Keratinocyte (primary cell): ENCODE measurements around the gene ADRA2C. TPM values are rescaled to one million over a fixed set of nuclear protein-coding genes. Genes with fewer than 3 reads are reported as not detected.

Source experiments
- DNase-seq: peaks from one replicate; pipeline ENCODE4 v3.0.0-alpha.2; 2011; ENCODE audit warnings: low read depth, missing footprints, low spot score
- FAIRE-seq: peaks from 2 replicates; lab custom pipeline; 2011; peaks lifted over from hg19 to GRCh38; lab: Jason Lieb, UNC
- H2AFZ ChIP-seq: 2 replicates; pipeline ENCODE4 v1.6.0; 2012; ENCODE audit warnings: low read length, control low read depth, inconsistent platforms; ENCODE audit not compliant: control insufficient read depth
- H3K27ac ChIP-seq: 2 replicates; pipeline ENCODE4 v1.5.1; 2011; ENCODE audit warnings: low read length; ENCODE audit not compliant: control insufficient read depth, insufficient read depth
- H3K27me3 ChIP-seq: 3 replicates; pipeline ENCODE4 v1.6.0; 2011; ENCODE audit warnings: low read length; ENCODE audit not compliant: control insufficient read depth, insufficient read depth; ENCODE audit errors: extremely low read depth
- H3K36me3 ChIP-seq, 2 experiments: 2 replicates in 1 of 2; 3 replicates in 1 of 2; pipeline ENCODE4 v1.5.1; 2011; ENCODE audit warnings: low read length in 2 of 2, mild to moderate bottlenecking in 1 of 2; ENCODE audit not compliant: control insufficient read depth in 2 of 2, insufficient read depth in 2 of 2; ENCODE audit errors: extremely low read depth in 1 of 2
- H3K4me1 ChIP-seq: 3 replicates; pipeline ENCODE4 v1.5.1; 2011; ENCODE audit warnings: low read length; ENCODE audit not compliant: control insufficient read depth, insufficient read depth; ENCODE audit errors: extremely low read depth
- H3K4me2 ChIP-seq: 3 replicates; pipeline ENCODE4 v1.6.0; 2011; ENCODE audit warnings: low read depth, low read length; ENCODE audit not compliant: control insufficient read depth, insufficient read depth; ENCODE audit errors: extremely low read depth
- H3K4me3 ChIP-seq, 3 experiments: fragments of 200-600 bp in 1 of 3; sonication (generic) in 1 of 3; 2 replicates in 2 of 3; 3 replicates in 1 of 3; pipeline ENCODE4 v1.5.1; 2011 to 2016; ENCODE audit warnings: low read length in 3 of 3, mild to moderate bottlenecking in 3 of 3, control low read depth in 2 of 3, inconsistent platforms in 1 of 3, low read depth in 1 of 3, mixed read lengths in 1 of 3, mixed run types in 1 of 3, moderate library complexity in 1 of 3; ENCODE audit not compliant: control insufficient read depth in 2 of 3, insufficient read depth in 2 of 3; ENCODE audit errors: extremely low read depth in 1 of 3
- H3K79me2 ChIP-seq: 2 replicates; pipeline ENCODE4 v1.6.0; 2012; ENCODE audit warnings: low read length; ENCODE audit not compliant: control insufficient read depth, insufficient read depth
- H3K9ac ChIP-seq: 3 replicates; pipeline ENCODE4 v1.6.0; 2011; ENCODE audit warnings: low read length; ENCODE audit not compliant: control insufficient read depth, insufficient read depth; ENCODE audit errors: extremely low read depth
- H3K9me1 ChIP-seq: 3 replicates; pipeline ENCODE4 v1.6.0; 2011; ENCODE audit warnings: low read length; ENCODE audit not compliant: control insufficient read depth, insufficient read depth; ENCODE audit errors: extremely low read depth
- H3K9me3 ChIP-seq: 2 replicates; pipeline ENCODE4 v1.5.1; 2012; ENCODE audit warnings: low read depth, low read length; ENCODE audit not compliant: control insufficient read depth
- H4K20me1 ChIP-seq: 3 replicates; pipeline ENCODE4 v1.6.0; 2011; ENCODE audit warnings: low read length; ENCODE audit not compliant: control insufficient read depth, insufficient read depth; ENCODE audit errors: extremely low read depth
- EZH2 ChIP-seq: IDR thresholded peaks from one replicate; pipeline ENCODE4 v1.6.1; 2012; ENCODE audit warnings: inconsistent platforms, mild to moderate bottlenecking, low read length, moderate library complexity
- dilution Hi-C: fragments of 300-500 bp; cut with MboI; formaldehyde crosslinking; loops from one replicate; pipeline ENCODE4 v1.7.0; 2020; ENCODE audit warnings: low sequenced_read_pairs; ENCODE audit not compliant: extremely low pct_ligation_motif_present
- polyA plus RNA-seq, 5 experiments: library from polyadenylated mRNA; depleted of rRNA in 3 of 5; stranded (reverse) in 3 of 5; stranded (forward) in 1 of 5; unstranded in 1 of 5; fragments of >200 nt; gene quantifications; 1 replicate in 1 of 5; 2 replicates in 3 of 5; 3 replicates in 1 of 5; pipeline versions ENCODE4 v1.2.1 to v1.2.3, GENCODE V29; 2011 to 2012; ENCODE audit warnings: missing spikeins in 2 of 5, low read depth in 1 of 5, low replicate concordance in 1 of 5
- TF ChIP-seq, protein P1 (sequence below), 3 experiments: IDR thresholded peaks in 1 of 3; conservative IDR thresholded peaks in 1 of 3; optimal IDR thresholded peaks in 1 of 3; 2 replicates in 2 of 3; 3 replicates in 1 of 3; pipeline versions ENCODE3 to v1.5.1; 2011; ENCODE audit warnings: low read length in 3 of 3, mild to moderate bottlenecking in 3 of 3, moderate library complexity in 2 of 3, control low read depth in 1 of 3, inconsistent platforms in 1 of 3; ENCODE audit not compliant: insufficient read depth in 2 of 3; ENCODE audit errors: extremely low read depth in 1 of 3

The ADRA2C gene
- polyA plus RNA-seq, 1 donor (not counting 4 experiments of a cell fraction or from before 2014, with no cell fraction given), result 0.05 TPM

DNA sequence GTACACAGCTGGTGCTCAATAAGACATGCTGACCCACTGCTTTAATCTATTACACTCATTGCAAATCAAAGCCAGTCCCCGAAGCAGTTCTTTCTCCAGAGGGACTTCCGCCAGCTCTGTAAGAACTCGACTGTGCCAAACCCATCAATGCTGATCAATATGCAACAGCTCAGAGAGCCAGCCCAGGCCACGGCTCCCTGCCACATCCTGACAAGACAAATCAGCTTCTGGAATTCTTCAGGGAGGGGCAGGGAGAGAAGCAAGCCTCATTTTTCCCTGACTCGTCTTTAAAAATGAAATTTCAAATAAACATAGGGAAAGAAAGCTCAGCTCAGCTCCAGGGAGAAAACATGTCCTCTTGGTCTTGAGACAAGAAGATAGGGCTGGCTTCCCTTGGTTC, 5.3 kb upstream of the ADRA2C start:
- TF ChIP-seq EZH2, result no peak
- TF ChIP-seq, protein P1, sequence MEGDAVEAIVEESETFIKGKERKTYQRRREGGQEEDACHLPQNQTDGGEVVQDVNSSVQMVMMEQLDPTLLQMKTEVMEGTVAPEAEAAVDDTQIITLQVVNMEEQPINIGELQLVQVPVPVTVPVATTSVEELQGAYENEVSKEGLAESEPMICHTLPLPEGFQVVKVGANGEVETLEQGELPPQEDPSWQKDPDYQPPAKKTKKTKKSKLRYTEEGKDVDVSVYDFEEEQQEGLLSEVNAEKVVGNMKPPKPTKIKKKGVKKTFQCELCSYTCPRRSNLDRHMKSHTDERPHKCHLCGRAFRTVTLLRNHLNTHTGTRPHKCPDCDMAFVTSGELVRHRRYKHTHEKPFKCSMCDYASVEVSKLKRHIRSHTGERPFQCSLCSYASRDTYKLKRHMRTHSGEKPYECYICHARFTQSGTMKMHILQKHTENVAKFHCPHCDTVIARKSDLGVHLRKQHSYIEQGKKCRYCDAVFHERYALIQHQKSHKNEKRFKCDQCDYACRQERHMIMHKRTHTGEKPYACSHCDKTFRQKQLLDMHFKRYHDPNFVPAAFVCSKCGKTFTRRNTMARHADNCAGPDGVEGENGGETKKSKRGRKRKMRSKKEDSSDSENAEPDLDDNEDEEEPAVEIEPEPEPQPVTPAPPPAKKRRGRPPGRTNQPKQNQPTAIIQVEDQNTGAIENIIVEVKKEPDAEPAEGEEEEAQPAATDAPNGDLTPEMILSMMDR (optimal IDR thresholded peaks at IDR 0.05 in 1 of 3, IDR thresholded peaks at IDR 0.05 in 1 of 3, conservative IDR thresholded peaks at IDR 0.05 in 1 of 3; ENCODE audit: extremely low read depth in 1 of 3, insufficient read depth in 2 of 3, low read length in 3 of 3), result no peak
- H3K4me1 ChIP-seq, result no peaks in the 10 kb centered on the region
- peaks cover 13% of the 10 kb centered on the region for H3K27me3 ChIP-seq
- DNase-seq (no peak), FAIRE-seq (no peak)
- no peak overlapping the region for H3K4me2 ChIP-seq
- H3K79me2 ChIP-seq, result no peaks in the 10 kb centered on the region
- H3K9ac ChIP-seq, result no peak overlapping the region
- H3K4me3 ChIP-seq, result no peak overlapping the region
- no peak overlapping the region for H3K27ac ChIP-seq
- H3K36me3 ChIP-seq, result no peaks in the 10 kb centered on the region
- dilution Hi-C loops, result no loop called here
- H2AFZ ChIP-seq, result no peak overlapping the region
- H3K9me1 ChIP-seq, result no peaks in the 10 kb centered on the region
- no peaks in the 10 kb centered on the region for H3K9me3 ChIP-seq
- H4K20me1 ChIP-seq, result no peaks in the 10 kb centered on the region

DNA sequence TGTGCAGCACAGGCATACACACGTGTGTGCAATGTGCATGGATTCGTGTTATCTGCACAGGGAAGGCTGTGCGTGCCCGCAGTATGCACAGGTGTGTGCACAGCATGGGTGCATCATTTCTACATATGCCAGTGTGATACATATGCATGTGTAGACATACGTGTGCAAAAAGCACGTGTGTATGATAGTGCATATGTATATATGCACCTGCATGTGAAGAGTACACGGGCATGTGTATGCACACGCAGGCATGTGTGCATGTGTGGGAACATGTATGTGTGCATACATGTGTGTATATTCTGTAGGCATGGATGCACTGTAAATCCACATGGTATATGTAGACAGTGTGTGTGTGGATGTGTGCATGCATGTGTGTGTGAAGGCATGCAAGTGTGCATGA, 3.9 kb upstream of the ADRA2C start:
- no peak overlapping the region for H3K4me2 ChIP-seq
- peaks cover 5% of the 10 kb centered on the region for H3K9me3 ChIP-seq
- H3K9ac ChIP-seq, result no peak overlapping the region
- no peak overlapping the region for H2AFZ ChIP-seq
- dilution Hi-C loops, result no loop called here
- H3K9me1 ChIP-seq, result no peaks in the 10 kb centered on the region
- H3K36me3 ChIP-seq, result no peaks in the 10 kb centered on the region
- H4K20me1 ChIP-seq, result no peaks in the 10 kb centered on the region
- H3K27me3 ChIP-seq, result peaks cover 20% of the 10 kb centered on the region
- FAIRE-seq, result no peak
- no peaks in the 10 kb centered on the region for H3K79me2 ChIP-seq
- H3K4me3 ChIP-seq, result no peak overlapping the region
- no peak overlapping the region for H3K27ac ChIP-seq
- no peaks in the 10 kb centered on the region for H3K4me1 ChIP-seq
- TF ChIP-seq, protein P1 (optimal IDR thresholded peaks at IDR 0.05 in 1 of 3, IDR thresholded peaks at IDR 0.05 in 1 of 3, conservative IDR thresholded peaks at IDR 0.05 in 1 of 3; ENCODE audit: extremely low read depth in 1 of 3, insufficient read depth in 2 of 3, low read length in 3 of 3), result no peak
- TF ChIP-seq EZH2, result no peak
- no peak for DNase-seq
